Measurements from ENCODE around the gene NLRC5.

DNA sequence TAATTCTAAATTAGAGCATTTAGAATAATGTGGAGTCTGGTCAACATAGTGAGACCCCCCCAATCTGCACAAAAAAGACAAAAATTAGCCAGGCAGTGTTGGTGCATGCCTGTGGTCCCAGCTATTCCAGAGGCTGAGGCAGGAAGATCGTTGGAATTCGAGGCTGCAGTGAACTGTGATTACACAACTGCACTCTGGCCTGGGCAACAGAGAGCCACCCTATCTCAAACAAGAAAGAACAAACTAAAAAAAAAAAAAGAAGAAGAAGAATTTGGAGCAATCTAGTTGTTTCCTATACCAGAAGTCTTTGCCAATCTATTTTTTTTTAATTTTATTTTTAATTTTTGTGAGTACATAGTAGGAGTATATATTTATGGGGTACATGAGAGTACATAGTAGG lies 21.6 kb upstream of the NLRC5 start:
- TF ChIP-seq, protein P1, sequence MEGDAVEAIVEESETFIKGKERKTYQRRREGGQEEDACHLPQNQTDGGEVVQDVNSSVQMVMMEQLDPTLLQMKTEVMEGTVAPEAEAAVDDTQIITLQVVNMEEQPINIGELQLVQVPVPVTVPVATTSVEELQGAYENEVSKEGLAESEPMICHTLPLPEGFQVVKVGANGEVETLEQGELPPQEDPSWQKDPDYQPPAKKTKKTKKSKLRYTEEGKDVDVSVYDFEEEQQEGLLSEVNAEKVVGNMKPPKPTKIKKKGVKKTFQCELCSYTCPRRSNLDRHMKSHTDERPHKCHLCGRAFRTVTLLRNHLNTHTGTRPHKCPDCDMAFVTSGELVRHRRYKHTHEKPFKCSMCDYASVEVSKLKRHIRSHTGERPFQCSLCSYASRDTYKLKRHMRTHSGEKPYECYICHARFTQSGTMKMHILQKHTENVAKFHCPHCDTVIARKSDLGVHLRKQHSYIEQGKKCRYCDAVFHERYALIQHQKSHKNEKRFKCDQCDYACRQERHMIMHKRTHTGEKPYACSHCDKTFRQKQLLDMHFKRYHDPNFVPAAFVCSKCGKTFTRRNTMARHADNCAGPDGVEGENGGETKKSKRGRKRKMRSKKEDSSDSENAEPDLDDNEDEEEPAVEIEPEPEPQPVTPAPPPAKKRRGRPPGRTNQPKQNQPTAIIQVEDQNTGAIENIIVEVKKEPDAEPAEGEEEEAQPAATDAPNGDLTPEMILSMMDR (IDR thresholded peaks at IDR 0.05), result no peak
- no peak for TF ChIP-seq POLR2A (IDR thresholded peaks at IDR 0.05)

Measured in body of pancreas (tissue), 4 donors.